ENCODE data around the gene LCN12.
"Not testable (repeated sequence)": the region's sequence is repeated elsewhere in the genome, so short reads cannot be mapped to it uniquely, and the experiment has no call there.

LCN12 gene

GRCh38 chr9:136996361-136997292 is 44.6 kb downstream of the LCN12 start, which contains the start of gene CLIC3:
Gene CLIC3 (minus strand): TSS chr9:136996568. CDS start chr9:136996543, 25 bp downstream.
- in situ Hi-C loops (cut with HindIII; ENCODE audit: low pct_ligation_motif_present, low pct_unique_long_range_greater_than_20kb, low sequenced_read_pairs), result no loop called here

GRCh38 chr9:136997371-136997770 is 45.3 kb downstream of the LCN12 start:
- DNase-seq, result no peak
- in situ Hi-C loops (cut with HindIII; ENCODE audit: low pct_ligation_motif_present, low pct_unique_long_range_greater_than_20kb, low sequenced_read_pairs), result no loop called here

More at GRCh38 chr9:136996361-136997292, 44.6 kb downstream of the LCN12 start, which contains the start of gene CLIC3:
- no peak for DNase-seq

DNA sequence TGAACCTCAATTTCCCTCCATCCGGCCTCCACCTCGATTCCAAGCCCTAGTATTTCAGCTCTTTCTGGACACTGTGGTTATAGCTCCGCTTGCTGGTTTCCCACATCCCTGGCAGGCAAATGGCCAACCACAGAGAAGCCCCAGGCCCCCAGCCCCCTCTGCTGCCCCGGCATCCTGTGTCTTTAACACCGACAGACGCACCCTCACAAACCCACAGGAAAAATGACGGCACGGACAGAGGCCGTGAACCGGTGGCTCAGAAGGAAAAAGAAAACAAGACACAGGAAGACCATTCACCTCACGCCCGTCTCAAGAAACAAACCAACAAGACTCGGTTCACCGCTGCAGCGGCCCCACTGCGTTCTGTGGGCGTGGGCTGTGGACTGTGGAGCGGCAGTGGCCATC is 45.8 kb downstream of the LCN12 start:
- DNase-seq, result no peak
- in situ Hi-C loops (cut with HindIII; ENCODE audit: low pct_ligation_motif_present, low pct_unique_long_range_greater_than_20kb, low sequenced_read_pairs), result no loop called here

DNA sequence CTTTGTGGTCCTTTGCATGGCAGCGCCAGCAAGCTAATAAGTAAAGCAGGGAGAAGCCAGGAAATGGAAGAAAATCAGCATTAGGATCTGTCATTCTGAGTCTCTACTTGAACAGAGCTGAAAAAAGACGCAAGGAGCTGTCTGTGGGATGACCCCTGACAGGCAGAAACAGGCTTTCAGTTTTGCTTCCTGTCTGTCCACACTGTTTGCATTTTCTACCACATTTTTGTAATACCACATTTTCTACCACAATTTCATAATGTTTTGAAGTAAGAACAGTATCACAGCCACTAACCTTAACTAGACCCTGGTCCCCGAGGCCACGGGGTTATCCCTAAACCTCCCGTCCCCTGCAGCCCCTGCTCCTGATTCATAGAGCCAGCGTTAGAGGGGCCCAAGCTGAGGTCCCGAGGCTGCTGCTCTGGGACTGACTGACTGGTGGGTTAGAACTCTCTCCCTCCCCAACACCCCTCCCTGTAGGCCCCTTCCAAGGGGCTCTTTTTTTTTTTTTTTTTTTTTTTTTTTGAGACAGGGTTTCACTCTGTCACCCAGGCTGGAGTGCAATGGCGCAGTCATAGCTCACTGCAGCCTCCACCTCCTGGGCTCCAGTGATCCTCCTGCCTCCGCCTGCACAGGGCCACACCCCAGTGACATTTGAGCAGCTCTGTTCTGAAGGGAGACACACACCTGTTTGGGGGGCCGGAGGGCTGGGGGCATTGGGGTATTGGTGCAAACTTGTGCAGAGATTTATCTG is 48.3 kb downstream of the LCN12 start:
- no peak for DNase-seq

DNA sequence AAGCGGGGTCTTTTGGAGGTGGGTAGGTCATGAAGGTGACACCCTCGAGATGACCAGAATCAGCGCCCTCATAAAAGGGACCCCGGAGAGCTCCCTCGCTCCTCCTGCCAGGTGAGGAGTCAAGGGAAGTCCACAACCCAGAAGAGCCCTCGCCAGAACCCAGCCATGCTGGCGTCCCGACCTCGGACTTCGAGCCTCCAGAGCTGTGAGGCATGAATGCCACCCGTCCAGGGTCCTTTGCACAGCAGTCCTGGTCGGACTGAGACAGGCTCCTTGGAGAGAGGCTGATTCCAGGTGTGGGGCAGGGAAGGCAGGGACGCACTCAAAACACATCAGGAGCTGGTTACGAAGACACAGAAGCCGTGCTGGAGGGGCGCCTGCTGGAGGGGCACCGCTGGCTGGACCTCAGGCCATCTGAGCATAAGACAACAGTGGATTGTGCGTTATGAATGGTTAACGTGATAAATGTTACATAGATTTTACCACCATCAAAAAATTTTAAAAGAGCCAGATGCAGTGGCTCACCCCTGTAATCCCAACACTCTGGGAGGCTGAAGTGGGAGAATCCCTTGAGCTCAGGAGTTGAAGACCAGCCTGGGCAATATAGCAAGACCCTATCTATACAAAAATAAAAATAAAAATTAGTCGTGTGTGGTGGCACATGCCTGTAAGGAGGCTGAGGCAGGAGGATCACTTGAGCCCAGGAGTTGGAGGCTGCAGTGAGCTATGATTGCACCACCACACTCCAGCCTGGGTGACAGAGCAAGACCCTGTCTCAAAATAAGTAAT is 50.0 kb downstream of the LCN12 start:
- in situ Hi-C loops (cut with HindIII; ENCODE audit: low pct_ligation_motif_present, low pct_unique_long_range_greater_than_20kb, low sequenced_read_pairs), result no loop called here
- DNase-seq, result no peak

More for the DNA sequence above, 48.3 kb downstream of the LCN12 start:
- in situ Hi-C loops (cut with HindIII; ENCODE audit: low pct_ligation_motif_present, low pct_unique_long_range_greater_than_20kb, low sequenced_read_pairs), result no loop called here

DNA sequence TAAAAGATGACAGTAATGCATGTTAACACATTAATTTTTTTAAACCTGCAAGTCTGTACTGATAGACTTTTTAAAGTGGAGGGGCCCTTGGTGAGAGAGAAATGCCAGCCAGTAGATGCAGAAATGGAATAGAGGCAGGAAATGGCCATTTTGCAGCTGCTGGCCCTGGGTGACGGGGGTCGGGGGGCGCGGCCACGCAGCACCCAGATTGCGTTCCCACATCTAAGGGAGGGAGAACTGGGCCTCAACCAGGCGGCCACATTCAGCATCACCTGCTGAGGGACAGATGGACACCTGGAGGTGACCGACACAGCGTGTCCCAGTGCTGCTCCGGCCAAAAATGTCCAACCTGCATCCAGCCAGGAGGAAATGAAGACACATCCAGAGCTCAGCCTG is 50.6 kb downstream of the LCN12 start:
- no peak for DNase-seq
- in situ Hi-C loops (cut with HindIII; ENCODE audit: low pct_ligation_motif_present, low pct_unique_long_range_greater_than_20kb, low sequenced_read_pairs), result no loop called here

DNA sequence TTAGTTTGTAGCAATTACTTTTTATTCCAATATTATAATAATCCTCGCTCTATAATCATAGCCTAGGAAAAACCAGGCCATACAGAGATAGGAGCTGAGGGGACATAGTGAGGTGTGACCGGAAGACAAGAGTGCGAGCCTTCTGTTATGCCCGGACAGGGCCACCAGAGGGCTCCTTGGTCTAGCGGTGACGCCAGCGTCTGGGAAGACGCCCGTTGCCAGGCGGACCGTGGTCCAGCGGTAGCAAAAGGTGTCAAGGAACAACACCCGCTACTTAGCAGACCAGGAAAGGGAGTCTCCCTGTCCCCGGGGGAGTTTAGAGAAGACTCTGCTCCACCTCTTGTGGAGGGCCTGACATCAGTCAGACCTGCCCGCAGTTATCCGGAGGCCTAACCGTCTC is 52.2 kb downstream of the LCN12 start:
- in situ Hi-C loops (cut with HindIII; ENCODE audit: low pct_ligation_motif_present, low pct_unique_long_range_greater_than_20kb, low sequenced_read_pairs); DNase-seq: not testable (repeated sequence)
